Measurements from ENCODE around the gene PRR5L.

PRR5L gene, protein sequence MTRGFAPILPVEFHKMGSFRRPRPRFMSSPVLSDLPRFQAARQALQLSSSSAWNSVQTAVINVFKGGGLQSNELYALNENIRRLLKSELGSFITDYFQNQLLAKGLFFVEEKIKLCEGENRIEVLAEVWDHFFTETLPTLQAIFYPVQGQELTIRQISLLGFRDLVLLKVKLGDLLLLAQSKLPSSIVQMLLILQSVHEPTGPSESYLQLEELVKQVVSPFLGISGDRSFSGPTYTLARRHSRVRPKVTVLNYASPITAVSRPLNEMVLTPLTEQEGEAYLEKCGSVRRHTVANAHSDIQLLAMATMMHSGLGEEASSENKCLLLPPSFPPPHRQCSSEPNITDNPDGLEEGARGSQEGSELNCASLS

DNA sequence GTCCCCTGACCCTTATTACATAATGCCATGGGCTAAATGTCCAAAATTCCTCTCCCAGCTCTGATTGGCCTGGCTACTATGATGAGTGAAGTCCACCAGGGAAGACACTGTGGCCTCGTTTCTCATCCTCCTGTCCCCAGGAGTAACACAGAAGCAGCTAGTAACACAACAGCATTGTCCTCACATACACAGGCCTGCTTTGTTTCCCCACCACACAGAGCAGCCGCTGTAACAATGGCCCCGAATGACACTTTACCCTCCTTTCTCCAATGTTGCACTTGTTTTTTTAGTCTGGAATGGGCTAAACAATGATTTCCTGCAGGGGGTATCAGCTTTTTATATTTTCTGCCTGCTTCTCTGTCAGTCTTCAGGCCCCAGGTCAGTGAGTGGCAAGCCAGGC is at the start of gene PRR5L:
TSS of gene PRR5L (plus strand) at position 363 of the 400 bp plus-strand sequence. CDS start 104,834 bp downstream, outside the sequence.
- no peak for DNase-seq (ENCODE audit: low read depth)

DNA sequence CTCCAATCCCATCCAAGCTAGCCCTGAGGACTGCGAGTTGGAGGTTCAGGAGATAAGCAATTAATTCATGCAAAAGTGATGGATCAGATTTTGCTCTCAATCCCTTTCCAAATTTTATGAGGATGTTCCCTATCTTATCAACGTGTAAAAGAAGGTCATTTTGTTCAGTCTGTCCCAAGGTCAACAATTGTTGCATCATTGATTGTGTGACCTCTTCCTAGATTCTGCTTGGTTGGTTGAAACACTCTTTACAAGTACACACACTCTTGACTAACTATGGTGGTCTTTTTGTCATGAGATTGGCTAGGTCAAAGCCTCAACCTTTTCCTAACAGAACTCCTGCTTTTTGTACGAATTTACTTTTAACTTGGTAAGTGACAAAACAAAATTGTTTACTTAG is 48.6 kb upstream of the PRR5L start:
- no peak for DNase-seq (ENCODE audit: low read depth)

DNA sequence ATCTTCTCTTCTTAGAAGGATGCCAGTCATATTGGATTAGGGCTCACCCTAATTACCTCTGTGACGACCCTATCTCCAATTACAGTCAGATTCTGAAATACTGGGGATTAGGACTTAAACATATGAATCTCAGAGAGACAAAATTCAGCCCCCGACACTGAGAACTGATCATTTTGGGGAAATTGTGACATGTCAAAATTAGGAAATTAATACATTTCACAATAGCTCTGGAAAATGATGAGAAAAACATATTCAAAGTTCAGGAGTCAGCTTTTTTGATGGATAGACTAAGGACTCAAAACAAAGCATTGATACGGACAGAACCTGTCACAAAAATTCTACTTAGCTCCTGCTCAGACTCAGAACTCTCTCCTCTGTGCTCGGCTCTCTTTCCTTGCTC is 47.7 kb upstream of the PRR5L start:
- DNase-seq (ENCODE audit: low read depth): no peak

DNA sequence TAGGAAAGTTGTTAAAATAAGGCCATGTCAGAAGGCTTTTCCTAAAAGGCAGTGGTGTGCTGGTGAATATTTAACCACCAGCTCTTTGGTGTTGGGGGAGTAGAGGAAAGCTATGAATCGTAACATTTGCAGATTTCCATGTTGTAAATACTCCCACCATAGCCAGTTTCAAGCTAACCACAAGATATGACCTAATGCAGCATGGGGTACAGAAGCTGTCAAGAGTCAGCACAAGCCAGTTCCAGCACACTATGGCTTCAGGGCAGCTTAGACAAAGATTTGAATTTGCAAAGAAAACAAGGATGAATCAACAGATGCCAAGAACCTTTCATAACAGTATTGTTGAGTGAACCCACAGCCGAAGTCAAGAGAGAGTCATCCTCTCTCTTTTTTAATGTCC is 46.8 kb upstream of the PRR5L start:
- no peak for DNase-seq (ENCODE audit: low read depth)

DNA sequence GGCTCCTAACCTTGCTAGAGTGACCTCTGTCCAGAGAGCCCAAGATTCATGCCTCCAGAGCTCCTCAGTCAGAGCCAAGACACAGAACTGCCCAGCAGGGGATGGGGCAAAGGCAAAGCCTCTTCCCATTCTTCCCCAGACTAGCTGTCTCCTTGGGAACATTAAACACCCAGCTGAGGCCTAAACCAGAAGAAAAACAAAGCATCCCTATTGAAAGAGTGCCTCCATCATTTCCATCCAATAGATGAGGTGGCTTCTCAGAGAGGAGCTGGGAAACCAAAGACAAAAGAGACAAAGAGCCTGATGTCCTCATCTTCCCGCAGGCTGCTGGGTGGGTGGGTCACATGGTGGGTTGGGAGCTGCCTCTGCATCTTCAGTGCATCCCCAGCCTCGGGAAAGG is 44.3 kb upstream of the PRR5L start:
- no peak for DNase-seq (ENCODE audit: low read depth)

DNA sequence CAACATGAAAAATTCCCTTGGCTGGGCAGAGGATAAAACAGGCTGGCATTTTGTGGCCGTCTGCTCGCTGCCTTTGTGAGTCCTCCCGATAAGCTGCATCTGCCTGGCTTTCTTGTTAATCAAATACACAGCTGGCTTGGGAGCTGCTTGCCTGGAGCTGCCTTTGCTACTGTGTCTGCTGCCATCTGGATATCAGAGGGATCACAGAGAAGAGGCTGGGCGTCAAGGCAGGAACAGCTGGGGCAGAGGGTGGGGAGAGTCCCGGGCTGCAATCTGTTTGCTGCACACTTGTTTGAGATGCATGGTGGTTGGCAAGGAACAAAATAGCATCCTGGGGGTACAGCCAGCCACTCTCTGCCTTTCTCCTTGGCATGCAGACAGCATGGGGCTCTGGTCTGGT is 42.9 kb upstream of the PRR5L start:
- DNase-seq (ENCODE audit: low read depth): no peak

DNA sequence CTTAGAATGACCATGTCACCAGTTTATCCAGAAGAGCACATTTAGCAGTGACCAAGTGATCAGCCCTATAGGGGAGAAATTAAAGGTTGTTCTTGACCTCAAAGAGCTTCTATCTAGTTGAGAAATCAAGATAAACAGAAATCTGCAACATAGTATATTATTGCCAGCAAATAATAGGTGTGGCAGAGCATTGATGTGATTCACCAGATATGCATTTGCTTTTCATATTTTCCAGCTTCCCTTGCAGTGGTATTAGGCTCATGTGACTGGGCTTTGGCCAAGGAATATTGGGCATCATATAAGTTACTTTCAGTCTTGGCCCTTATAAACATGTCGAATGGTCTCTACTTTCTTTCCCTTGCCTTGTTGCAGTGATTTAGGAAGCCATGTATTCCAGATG is 41.4 kb upstream of the PRR5L start:
- DNase-seq (ENCODE audit: low read depth): no peak

DNA sequence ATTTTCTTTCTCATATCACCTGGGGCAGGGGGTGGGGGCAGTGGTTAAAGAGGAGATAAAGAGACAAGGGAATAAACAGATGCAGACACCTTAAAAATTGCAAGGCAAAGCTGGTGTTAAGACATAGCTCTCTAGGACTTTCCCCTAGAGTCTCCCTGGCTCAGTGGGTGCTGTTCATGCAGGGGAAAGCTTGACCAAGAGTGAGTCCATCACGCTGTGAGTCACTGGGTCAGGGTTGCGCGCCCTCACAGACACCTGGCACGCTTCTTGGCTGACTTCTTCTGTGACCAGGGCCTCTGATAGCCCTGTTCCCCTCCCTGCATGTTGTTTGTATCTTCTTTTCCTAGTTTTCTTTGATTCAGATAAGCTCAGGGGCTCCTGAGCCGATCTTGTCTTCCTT is 38.7 kb upstream of the PRR5L start:
- DNase-seq (ENCODE audit: low read depth): no peak

DNA sequence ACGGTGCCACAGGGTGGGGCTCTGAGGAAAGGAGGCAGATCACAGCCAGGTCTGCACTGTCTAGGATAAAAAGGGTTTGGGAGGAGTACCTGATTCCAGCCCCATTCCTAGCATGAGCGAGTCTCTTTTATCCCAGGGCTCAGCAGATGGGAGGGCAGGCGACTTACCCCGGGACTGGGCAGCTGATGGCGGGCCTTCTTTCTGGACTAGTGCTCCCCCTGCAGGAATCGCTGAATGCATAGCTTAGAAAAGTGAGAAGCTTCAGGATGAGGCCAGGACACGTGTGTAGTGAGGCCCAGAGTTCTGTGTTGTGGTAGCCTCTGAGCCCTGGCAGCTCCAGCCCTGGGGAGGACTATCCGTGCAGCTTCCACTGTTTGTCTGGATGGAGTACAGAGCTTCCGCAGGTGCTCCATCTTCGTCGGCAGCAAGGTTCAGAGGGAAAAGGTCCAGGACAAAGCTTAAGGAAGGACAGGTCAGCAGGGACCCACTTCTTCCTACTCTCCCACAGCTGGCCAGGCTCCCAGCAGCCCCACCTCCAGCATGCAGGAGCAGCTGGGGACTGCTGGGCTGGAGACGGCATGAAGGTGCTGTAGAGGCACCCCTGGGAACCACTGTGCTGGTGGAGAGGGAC is 37.2 kb upstream of the PRR5L start:
- no peak for DNase-seq (ENCODE audit: low read depth)

DNA sequence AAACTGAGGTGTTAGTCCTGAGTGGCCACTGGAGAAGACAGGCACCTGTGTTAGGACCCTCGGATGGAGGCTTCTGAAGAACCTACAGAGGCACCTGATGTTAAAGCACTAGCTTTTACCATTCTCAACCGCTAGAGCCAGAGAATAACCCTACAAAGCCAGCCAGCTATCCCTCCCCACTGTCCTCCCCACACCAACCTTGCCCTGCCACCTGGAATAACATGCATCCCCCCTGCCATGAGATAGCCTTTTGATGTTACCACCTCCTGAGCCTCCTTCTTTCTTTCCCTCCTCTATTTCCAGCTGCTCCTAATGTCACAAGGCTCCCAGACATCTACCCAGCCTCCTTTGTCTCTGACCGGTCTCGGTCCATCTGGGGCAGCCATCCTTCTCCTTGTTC is 35.0 kb upstream of the PRR5L start:
- DNase-seq (ENCODE audit: low read depth): no peak

DNA sequence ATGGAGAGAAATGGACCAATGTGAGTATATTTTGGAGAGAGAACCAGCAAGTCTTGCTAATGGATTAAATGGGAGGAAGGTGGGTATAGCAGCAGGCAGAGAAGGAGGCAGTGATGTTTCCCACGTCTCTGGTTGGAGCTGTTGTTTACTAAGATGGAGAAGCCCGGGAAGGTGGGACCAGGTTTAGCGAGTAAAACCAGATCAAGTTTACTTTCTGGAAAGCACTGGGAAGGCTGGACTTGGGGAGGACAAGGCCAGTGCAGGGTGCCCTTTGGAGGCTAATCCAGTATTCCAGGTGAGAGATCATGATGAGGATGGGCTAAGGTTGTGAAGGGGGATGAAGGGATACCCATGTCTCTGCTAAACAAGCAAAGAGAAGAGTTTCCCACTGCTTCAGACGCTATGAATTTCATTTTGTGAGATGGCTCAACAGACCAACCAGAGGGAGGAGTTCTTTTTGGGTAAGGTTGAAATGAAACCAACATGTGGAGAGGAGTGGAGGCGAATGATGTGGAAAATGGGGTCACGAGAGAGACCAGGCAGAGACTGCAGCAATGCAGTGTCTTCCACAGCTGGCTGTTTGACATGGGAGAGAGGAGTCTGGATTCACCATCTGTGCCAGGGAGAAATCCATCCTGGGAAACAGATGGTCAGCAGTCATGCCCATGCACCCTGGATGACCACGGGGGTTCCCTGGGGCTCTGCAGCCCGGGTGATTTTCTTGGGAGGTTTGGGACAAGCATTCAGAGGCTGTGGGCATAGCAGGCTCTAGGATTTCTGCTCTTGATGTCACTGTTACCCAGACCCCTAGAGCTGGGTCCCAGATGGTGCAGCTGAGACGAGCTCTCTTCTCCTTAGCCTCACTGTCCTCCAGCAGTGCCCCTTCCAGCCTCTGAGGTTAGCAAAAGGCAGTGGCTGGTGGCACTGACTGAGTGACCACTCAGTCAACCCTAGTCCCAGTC is 31.8 kb upstream of the PRR5L start:
- DNase-seq (ENCODE audit: low read depth): no peak

DNA sequence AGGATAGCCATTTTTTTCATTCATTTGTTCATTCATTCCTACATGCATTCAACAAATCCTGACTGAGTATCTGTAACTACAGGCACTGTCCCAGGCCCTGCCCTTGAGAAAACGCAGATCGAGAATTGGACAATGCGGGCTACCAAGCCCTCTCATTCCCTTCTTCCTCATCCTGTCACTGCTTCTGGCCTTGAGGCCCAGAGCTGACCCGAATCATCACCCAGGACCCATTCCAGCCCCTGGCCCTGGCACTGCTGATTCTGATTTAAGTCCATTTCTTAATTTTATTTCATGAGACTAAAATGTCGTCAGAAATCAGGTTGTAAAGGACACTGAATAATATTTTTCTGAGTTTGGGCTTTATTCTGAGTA is 31.1 kb upstream of the PRR5L start:
- no peak for DNase-seq (ENCODE audit: low read depth)

DNA sequence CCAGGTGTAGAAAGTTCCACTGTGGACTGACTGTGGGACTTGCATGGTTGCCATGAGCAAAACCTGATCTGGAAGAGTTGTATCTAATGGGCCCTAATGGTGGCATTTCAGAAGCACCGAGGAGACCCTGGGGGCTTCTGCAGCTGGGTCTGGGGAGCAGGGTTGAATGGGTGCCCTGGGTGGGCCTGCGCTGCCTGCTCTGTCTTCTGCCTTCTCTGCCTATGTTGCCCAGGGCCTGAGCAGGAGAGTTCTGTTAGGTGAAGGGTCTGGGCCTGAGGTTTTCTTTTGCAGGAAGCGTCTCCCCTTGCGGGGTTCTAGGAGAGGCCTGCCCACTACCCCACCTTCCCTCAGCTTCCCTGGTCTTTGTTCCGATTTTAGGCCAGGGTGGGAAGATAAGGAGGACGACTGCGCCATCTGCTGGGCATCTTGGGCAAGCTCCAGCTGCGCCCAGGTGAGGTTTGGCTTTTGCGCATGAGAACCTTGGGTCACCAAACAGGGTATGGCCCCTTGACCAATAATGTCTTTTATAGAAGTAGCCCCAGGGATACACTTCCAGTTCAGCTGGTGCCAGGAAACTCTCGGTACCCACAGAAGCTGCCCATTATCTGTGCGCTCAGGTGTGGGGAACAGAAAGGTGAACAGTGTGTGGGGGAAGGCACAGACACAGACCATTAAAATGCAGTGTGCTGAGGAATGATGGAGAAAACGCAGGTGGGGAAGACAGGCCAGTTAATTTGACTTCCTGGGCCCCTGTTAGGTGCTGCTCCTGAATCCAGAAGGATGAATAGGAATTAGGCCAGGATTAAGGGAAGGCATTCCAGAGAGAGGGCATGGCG is 30.1 kb upstream of the PRR5L start:
- DNase-seq (ENCODE audit: low read depth): no peak

DNA sequence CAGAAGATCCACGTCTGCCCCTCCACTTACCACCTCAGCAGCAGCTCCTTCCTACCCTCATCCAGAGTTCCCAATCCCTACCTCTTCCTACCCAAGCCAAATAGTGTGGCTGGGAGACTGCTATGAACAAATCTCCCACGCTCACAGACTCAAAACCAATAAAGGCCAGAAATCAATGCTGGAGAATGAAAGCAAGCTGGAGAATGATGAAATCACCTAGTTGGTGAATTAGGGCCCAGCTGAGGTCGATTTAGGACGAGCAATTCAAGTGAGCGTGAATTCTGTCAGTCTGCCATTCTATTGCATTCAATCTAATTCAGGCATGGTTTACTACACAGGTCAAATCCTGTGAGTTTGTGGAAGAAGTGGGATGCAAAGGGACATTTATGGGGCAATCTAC is 29.3 kb upstream of the PRR5L start:
- DNase-seq (ENCODE audit: low read depth): no peak

DNA sequence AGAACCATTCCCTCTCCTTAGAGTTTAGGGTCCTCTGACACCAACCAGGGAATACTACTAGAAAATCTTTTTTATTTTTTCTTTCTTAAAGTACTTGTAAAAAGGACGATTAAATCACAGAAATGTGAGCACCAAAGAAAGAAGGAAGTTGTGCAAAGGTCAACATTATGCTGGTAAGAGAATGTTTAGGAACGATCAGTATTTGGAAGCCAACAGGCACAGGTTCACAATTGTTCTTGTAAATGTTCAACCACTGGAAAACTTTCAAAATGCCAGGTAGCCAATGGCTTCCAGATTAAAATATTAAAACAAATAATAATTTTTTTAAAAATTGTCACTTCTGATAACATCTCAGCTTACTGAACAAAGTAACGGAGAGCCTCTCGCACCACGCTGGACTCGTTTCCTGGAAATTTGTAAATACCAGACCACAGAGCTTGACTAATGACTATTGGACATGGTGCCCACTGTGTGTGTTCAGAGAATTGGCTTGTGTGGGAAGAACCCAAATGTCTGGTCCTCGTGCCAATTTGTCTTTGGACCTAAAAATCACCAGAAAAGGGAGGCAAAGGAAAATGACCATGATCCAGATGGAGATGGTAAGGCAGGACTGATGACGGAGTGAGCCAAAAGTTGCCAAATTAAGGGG is 27.6 kb upstream of the PRR5L start:
- no peak for DNase-seq (ENCODE audit: low read depth)

DNA sequence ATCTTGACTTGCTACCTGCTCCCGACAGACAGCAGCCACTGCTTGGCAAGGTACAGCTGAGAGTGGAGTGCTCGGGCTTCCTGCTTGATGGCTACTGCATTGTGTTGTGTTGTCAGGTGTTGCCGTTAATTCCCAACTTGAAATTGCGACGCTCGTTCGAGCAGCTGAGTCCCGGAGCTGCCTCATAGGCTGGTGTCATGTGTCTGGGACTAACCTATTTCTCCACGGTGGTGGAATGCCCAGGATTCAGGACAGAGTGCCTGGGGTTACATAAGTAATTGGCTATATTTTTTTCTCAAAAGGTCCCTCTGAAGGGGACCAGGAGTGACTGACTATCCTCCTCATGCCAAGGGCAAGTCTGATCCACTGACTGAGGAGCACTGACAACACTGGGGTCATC is 25.4 kb upstream of the PRR5L start:
- no peak for DNase-seq (ENCODE audit: low read depth)

DNA sequence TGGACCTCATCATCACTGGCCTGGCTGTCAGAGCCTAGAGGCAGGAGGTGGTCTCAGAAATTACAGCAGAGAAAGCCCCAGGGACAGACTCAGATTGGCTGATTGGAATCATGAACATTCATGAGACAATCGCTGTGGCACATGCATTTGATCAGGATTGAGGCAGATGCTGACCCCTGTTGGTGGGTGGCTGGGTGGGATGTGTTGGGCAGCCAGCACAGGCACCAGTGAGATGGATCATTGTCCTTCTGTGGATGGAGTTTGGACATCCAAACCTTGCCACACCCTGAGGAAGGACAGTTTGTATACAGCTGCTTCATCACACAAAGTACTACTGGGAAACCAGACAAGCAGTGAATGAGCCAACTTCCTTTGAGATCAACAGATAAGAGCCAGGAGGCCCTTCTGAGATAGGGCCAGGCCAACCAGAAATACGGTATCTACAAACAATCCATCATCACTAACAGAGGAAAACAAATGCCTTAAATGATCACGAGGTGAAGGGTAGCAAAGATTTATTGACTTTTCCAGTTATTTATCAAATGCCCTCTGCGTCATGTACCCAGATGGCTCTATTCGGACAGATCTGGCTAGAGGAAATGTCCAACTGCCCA is 24.2 kb upstream of the PRR5L start:
- no peak for DNase-seq (ENCODE audit: low read depth)

DNA sequence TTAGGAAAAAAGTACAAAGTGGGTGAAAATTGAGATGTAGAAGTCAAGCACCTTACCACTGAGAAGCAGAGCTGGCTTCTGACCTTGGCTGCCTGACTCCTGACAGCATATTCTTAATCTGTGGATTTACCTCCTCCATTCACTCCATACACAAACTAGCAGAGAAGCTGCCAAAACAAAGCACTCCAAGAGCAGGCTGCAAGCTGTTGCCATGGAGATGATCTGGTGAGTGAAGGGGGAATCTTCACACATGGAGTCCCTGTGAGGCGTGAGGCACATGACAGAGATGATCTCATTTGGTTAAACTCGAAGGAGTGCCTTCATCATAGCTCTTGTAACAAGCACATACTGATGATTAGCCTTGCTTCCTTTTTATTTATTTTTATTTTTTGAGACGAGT is 23.0 kb upstream of the PRR5L start:
- no peak for DNase-seq (ENCODE audit: low read depth)

DNA sequence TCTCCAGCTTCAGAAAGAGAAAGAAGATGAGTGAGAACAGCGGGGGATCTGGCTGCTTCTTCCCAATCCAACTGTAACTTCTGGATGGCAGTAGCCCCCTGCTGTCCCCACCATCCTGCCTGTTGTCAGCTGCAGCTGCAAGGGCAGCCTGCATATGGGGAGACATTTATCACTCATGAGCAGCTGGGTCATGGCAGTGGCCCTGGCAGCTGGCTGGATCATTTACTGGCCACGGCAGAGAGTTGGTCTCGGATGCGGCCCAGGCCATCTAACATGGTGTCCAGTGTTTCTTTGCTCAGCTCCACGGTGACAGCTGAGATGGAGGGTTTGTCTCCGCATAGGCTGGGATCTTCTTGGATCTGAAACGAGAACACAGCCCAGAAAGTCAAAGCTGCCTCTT is 21.7 kb upstream of the PRR5L start:
- no peak for DNase-seq (ENCODE audit: low read depth)

DNA sequence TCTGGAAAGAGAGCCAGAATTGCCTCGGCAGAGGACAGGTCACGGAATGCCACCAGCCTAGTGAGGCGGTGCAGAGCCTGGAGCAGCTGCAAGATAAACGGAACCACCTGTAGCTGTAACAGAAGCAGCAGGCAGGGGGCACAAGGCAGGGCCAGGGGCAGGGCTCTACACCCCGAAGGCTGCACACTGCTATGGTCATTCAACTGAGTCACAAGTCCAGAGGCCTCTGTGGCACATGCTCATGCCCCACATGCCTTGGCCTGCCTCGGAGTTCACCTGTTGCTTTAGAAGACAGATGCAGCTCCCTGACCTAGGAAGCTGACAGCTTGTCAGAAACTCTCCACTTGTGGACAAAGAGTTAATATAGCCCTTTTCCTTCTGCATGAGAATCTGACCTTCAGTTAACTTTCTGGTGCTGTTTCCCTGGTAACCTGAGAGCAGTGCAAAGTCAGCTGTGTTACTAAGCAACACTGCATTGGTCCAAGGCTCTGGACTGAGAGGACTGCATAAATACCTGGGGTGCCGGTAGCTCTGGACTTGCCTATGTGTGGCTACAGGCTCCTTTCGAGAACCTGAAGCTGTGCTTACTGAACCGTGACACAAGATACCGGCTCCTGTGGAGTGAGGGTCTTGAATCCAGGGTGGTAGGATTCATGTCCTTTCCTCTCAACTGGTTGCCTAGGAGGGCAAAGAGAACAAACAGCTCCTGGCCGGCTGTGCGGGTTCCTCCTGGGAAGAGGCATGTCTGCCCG is 17.4 kb upstream of the PRR5L start:
- no peak for DNase-seq (ENCODE audit: low read depth)

Measured in T-helper 22 cell (primary cell).